ENCODE data around the gene GMEB2.
"Not testable (repeated sequence)": the region's sequence is repeated elsewhere in the genome, so short reads cannot be mapped to it uniquely, and the experiment has no call there.

GMEB2 gene, protein sequence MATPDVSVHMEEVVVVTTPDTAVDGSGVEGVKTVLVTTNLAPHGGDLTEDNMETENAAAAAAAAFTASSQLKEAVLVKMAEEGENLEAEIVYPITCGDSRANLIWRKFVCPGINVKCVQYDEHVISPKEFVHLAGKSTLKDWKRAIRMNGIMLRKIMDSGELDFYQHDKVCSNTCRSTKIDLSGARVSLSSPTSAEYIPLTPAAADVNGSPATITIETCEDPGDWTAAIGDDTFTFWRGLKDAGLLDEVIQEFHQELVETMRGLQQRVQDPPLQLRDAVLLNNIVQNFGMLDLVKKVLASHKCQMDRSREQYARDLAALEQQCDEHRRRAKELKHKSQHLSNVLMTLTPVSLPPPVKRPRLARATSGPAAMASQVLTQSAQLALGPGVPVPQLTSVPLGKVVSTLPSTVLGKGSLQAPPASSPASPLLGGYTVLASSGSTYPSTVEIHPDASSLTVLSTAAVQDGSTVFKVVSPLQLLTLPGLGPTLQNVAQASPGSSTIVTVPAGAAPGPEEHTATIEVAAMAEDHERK

DNA sequence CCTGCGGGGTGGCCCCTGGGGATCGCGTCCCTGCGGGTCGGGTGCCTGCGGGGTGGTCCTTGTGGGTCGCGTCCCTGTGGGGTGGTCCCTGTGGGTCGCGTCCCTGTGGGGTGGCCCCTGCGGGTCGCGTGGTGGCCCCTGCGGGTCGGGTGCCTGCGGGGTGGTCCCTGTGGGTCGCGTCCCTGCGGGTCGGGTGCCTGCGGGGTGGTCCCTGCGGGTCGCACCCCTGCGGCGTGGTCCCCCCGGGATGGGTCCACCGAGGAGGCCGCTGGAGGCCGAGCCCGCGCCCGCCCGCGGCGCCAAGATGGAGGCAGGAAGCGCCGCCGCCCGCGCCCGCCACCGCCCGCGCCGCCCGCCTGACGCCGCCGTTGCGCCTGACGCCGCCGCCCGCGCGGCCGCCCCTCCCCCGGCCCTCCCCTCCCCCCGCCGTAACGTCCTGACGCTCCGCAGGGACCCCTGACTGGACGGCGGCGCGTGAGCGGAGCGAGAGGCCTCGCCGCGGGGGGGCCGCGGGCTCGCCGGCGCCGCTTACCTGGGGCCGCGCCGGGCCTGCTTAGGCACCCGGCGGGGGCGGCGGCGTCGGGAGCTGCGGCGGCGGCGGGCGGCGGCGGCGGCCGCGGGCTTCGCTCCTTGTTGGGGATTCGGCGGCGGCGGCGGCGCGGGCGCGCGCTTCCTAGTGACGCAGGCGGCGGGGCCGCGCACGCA lies at the start of gene GMEB2:
Gene GMEB2 (minus strand): TSS at position 678 of the 705 bp plus-strand sequence. CDS start 7,704 bp downstream, outside the sequence.
- DNase-seq (ENCODE audit: low read depth in 3 of 3, low spot score in 1 of 3): peak; percentile 35 to 64 (median 51)

GRCh38 chr20:63675681-63676368 lies 48.9 kb upstream of the GMEB2 start:
- no peak for DNase-seq (ENCODE audit: low read depth in 3 of 3, low spot score in 1 of 3)

- DNase-seq (ENCODE audit: low read depth in 3 of 3, low spot score in 1 of 3): no peak
Observed at GRCh38 chr20:63673951-63674350, 47.0 kb upstream of the GMEB2 start.

- DNase-seq (ENCODE audit: low read depth in 3 of 3, low spot score in 1 of 3): no peak
Observed at GRCh38 chr20:63672666-63673065, 45.8 kb upstream of the GMEB2 start.

- not testable (repeated sequence) for DNase-seq (ENCODE audit: low read depth in 3 of 3, low spot score in 1 of 3)
Observed at GRCh38 chr20:63671695-63672094, 44.8 kb upstream of the GMEB2 start.

DNA sequence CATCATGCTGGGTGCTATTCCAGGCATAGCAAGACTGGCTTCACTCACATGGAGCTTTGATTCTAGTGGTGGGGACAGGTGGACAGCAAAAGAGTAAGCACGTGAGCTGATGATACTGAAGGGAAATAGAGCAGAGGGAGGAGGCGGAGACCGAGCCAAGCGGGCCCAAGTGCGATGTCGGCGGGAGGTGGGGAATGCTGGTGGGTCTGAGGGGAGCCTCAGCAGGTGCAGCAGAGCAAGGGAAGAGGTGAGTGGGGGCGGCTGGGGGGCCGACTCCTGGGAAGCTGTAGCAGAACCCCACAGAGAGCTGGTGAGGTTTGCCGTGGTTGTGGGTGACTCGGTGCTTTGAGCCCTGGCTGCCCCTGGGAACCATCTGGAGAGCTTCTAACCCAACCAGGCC lies 41.5 kb upstream of the GMEB2 start:
- DNase-seq (ENCODE audit: low read depth in 3 of 3, low spot score in 1 of 3): no peak

GRCh38 chr20:63667858-63668257 lies 41.0 kb upstream of the GMEB2 start:
- DNase-seq (ENCODE audit: low read depth in 3 of 3, low spot score in 1 of 3): no peak

- DNase-seq (ENCODE audit: low read depth in 3 of 3, low spot score in 1 of 3): no peak
Observed at GRCh38 chr20:63665708-63666107, 38.8 kb upstream of the GMEB2 start.

- DNase-seq (ENCODE audit: low read depth in 3 of 3, low spot score in 1 of 3): no peak
Observed at GRCh38 chr20:63664861-63665594, 38.1 kb upstream of the GMEB2 start.

DNA sequence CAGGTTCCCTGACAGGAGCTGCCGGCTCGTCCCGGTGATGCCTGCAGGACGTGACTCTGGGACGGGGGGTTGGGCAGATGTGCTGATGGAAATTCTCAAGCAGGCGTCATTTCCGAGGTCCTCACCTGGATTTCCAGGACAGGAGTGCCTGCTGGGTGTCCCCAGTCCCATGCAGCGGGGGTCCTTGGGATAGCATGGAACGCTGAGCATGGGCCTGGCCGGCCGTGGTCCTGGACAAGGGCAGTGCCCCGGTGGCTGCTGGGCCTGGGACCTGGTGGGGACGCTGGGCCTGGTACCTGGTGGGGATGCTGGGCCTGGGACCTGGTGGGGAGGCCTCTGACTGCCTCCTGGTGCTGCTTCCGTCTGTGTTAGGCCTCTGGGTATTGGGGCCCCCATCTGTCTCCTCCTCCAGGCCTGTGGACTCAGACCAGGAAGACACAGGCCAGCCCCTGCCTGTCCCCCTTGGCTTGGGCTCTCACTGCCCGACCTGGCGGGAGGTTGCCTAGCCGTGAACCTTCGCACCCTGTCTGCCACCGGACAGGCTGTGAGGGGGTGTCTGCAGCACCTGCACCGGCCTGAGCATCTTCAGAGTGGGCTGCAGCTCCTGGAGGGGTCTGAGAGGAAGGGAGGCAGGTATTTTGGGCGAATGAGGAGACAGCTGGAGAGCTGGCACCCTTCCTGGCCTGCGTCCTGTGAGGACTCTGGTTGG lies 37.4 kb upstream of the GMEB2 start:
- DNase-seq (ENCODE audit: low read depth in 3 of 3, low spot score in 1 of 3): no peak

GRCh38 chr20:63663332-63664066 lies 36.6 kb upstream of the GMEB2 start:
- DNase-seq (ENCODE audit: low read depth in 3 of 3, low spot score in 1 of 3): no peak

- no peak for DNase-seq (ENCODE audit: low read depth in 3 of 3, low spot score in 1 of 3)
Observed at GRCh38 chr20:63662813-63663189, 35.9 kb upstream of the GMEB2 start.

DNA sequence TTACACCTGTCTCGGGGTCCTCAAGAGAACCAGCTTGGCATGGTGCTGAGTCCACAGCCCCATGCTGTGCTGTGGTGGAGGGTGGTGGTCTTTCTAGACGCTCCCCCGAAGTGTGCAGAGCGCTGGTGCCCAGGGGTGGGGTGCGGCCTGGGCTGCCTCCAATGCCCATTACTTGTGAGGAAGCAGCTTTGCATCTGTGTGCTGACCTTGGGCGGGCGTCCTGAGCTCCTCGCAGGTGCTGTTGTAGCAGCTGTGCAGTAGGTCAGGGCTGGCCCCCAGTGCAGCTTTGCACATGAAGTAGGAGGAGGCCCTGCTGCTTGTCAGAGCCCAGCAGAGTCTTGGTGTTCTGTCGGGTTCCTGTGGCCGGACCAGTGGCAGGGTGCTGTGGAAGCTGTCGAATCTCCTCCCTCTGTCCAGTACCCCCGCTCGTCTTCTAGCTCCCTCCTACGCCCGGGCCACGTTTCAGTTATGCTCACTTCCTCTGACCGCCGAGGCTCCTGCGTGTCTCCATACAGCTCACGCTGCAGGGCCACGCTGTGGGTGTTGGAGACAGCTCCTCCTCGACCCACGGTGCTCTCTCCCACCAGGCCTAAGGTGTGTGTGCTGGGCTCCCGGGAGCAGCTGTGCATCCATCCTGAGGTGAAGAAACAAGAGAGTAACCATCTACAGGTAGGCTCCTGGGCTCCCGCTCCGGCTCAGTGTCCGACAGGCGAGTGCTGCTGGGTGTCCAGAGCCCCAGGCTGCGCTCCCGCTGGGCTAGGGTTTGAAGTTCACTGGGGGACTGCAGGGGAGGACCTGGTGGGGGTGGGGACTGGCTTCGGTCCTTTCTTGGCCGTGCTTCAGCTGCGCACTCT lies 35.3 kb upstream of the GMEB2 start:
- no peak for DNase-seq (ENCODE audit: low read depth in 3 of 3, low spot score in 1 of 3)

DNA sequence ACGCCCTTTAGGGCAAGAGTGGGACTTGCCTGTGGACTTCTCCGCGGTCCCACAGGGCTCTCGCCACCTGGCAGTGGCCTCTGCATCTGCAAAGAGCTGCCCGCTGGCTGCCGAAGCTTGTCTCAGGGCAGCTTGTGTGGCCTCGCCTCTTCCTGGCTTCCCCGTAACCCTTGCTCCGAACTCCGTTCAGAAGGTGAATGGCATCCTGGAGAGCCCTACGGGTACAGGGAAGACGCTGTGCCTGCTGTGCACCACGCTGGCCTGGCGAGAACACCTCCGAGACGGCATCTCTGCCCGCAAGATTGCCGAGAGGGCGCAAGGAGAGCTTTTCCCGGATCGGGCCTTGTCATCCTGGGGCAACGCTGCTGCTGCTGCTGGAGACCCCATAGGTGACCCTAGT lies 34.2 kb upstream of the GMEB2 start:
- DNase-seq (ENCODE audit: low read depth in 3 of 3, low spot score in 1 of 3): no peak

DNA sequence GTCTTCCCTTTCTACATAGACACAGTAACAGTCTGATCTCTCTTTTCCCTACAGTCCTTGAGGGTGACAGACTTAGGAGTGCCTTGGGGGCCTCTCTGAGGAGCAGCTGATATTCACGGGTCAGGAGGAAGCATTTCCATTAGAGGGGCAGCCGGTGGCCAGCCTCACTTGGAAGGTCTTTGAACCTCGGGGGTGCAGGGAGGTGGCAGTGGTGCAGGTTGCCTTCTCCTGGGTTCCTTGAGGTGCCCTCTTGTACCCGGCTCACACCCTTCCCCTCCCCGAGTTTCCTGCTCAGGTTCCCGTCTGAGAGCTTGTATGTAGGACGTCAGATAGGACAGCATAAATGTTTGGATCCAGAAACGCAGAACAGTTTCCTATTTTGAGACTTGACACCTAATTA lies 33.7 kb upstream of the GMEB2 start:
- no peak for DNase-seq (ENCODE audit: low read depth in 3 of 3, low spot score in 1 of 3)

GRCh38 chr20:63660174-63660573 lies 33.3 kb upstream of the GMEB2 start:
- DNase-seq (ENCODE audit: low read depth in 3 of 3, low spot score in 1 of 3): not testable (repeated sequence)

GRCh38 chr20:63659370-63659769 lies 32.5 kb upstream of the GMEB2 start:
- DNase-seq (ENCODE audit: low read depth in 3 of 3, low spot score in 1 of 3): no peak

GRCh38 chr20:63658749-63659187 lies 31.9 kb upstream of the GMEB2 start:
- no peak for DNase-seq (ENCODE audit: low read depth in 3 of 3, low spot score in 1 of 3)

All from stimulated activated CD4-positive, alpha-beta T cell treated with anti-CD3 and anti-CD28 coated beads, TNF-alpha, amount 100 ng/mL, for 1 hour (primary cell).